GM19467 (cell line): Measurements from ENCODE around the gene CANT1.

Experiments
- ATAC-seq: cut with Tn5 transposase; IDR thresholded peaks from one replicate; pipeline ENCODE4 v1.9.1; 2021; ENCODE audit warnings: mild to moderate bottlenecking, moderate library complexity; ENCODE audit not compliant: unreplicated experiment

The CANT1 gene

DNA sequence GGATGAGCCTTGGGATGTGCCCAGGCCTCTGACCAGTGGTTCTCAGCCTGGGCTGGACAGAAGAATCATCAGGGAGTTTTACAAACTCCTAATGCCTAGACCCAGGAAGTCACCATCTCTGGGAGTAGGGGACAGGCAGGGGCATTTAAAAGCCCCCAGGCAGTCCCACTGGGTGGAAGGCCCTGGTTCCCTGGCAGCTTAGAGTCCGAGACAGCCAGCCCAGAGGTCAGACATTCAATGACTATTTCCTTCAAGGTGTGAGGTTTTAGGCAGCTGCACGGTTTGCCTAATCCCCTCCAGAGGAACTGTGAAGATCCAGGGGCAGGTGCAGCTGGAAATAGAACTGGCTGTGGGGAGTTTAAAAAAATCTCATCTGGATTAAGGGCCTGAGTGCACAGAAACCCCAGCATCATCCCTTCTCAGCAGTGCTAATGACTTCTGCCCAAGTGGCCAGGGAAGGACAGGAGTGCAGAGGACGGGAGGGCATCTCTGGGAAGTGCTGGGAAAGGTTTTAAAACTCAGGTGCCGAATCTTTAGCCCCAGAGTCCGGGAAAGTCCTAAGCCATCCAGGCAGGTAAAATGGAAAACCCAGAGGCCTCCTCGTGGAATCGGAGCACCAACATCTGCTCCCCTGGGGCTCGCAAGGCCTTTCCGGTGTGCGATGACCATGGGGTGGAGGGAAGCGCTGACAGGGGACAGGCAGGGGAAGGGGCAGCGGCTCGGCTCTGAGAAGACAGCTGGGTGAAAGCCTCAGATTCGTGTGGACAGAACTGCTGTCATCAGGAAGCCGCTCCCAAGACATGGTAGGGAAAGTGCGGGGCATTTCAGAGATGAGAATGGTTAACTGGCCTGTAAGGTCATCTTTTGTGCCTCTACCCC, 28.3 kb downstream of the CANT1 start:
- no peak for ATAC-seq

DNA sequence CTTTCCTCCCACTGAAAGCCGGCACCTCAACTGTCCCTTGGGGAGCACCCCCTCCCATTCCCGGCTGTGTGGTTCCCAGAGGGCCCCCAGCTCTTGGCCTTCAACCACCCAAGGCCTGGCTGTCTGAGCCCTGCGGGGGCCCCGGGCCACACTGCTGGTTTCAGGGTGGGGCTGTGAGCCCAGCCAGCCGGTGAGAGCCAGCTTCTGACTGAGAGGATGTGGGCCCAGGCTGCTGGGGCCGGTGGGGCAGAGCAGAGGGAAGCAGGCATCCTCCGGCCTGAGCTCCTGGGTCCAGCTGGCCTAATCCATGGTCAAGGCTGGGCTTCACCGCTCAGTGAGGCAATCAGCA, 29.0 kb downstream of the CANT1 start:
- no peak for ATAC-seq

DNA sequence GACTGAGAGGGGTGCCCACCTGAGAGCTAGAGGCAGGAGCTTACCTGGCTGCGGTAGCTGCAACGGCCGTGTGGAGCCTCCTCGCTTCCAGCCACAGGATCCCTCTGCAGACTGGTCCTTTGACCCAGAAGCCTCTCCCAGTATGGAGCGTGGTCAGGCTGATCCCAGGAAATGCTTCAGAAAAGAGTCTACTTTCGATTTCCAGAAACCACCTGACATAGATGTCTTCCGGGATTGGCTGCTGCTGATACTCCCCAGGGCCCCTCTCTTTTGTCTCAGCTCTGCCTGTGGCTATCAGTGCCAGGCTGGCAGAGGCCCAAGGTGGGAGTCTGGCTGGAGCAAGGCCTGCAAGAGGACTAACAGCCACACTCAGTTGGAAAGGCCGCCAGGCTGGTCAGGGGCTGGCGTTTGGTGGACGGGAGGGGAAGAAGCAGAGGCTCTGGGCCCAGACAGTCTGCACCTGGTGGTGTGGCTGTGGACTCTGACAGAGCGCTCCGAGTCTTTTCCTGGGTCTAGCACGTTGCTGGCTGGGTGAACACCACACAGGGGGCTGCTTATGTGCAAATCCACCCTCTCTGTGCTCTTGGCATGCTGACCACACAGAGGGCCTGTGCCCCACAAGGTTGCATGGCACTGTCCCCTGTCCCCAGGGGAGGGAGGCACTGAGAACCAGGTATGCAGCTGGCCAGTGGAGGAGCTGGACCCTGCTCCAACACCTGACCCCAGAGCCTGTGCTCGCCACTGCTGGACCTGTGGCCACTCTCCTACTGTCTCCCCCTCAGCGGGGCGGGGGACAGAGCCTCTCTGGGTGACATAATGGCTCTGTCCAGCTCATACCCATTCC, 29.6 kb downstream of the CANT1 start, which contains the start of gene LGALS3BP:
LGALS3BP (minus strand) TSS at position 144 of the 844 bp plus-strand sequence. CDS start 2,732 bp downstream, outside the sequence.
- no peak for ATAC-seq

DNA sequence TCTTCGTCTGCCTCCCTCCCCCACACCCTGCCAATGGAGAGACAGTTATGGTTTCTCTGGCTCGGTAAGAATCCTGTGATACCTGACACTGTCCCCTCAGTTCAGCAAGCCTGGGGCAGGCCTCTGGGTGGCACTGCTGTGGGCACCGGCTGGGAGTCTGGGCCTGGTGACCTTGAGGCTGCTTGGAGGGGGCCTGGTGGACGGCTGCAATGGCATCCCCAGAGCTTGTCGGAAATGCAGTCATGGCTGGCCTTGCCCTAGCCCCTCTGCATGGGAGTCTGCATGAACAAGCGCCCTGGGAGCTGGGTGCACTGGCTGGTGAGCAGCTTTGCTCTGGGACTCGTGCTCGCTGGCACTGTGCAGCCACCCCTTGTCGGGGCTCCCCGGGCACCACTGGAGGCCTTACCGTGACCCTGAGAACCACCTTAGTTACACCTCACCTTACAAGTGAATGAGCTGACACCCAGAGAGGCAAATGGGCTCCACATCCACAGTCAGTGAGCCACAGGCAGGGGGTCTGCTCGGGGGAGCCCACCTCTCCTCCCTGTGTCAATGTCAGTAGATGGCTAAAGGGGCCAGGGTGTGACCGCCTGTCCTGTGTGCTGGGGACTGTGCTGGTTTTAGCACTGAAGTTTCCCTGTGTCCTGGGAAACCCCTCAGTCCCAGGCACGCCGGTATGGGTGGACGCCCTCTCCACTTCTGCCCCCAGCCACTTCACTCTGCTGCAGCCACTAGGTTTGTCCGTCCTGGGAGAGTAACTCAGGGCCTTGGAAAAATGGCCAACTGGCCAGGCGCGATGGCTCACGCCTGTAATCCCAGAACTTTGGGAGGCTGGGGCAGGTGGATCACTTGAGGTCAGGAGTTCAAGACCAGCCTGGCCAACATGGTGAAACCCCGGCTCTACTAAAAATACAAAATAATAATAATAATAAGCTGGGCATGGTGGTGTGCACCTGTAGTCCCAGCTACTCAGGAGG, 31.3 kb downstream of the CANT1 start:
- no peak for ATAC-seq

DNA sequence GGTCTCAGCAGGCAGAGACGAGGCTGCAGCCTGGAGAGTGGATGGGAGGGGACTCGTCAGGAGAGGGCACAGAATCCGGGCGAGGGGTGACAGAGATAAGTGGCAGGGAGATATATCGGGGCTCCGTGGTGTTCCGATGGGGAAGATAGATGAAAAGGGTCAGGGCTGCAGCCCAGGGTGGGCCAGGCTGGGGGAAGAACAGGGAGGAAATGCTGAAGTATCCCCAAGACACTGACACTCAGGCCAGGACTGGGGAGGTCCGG, 32.0 kb downstream of the CANT1 start:
- no peak for ATAC-seq

DNA sequence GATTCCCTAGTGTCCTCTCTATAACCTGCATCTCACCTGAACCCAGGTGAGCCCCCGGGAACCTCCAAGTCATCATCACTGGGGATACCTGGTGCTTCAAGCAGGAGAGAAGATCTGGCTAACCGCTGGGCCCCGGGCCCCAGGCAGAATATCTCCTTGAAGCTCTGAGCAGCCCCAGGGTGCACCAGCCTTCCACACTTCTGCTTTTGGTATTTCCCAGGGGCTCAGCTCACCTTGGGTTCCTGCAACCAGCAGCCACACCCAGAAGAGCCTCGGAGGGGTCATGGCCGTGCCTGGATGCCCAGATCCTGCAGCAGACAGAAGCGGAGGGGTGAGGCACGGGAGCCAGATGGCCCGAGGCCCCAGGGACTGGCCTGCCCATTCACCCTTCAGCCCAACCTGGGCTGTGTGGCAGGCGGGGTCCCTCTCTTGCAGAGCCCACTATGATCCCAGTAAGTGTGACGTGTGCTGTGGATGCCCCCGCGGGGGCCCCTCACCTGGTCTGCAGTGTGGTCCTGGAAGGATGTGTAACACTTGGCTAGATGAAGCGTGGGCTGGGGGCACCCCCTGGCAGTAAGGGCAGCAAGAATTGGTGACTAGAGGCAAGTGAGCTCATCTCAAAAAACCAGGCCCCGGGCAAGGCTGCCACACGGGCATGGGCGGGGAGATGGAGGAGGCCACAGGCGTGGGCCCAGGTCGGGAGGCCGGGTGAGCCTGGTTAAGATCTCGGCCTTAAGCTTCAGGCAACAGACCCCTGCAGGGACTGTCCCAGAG, 32.5 kb downstream of the CANT1 start:
- no peak for ATAC-seq

DNA sequence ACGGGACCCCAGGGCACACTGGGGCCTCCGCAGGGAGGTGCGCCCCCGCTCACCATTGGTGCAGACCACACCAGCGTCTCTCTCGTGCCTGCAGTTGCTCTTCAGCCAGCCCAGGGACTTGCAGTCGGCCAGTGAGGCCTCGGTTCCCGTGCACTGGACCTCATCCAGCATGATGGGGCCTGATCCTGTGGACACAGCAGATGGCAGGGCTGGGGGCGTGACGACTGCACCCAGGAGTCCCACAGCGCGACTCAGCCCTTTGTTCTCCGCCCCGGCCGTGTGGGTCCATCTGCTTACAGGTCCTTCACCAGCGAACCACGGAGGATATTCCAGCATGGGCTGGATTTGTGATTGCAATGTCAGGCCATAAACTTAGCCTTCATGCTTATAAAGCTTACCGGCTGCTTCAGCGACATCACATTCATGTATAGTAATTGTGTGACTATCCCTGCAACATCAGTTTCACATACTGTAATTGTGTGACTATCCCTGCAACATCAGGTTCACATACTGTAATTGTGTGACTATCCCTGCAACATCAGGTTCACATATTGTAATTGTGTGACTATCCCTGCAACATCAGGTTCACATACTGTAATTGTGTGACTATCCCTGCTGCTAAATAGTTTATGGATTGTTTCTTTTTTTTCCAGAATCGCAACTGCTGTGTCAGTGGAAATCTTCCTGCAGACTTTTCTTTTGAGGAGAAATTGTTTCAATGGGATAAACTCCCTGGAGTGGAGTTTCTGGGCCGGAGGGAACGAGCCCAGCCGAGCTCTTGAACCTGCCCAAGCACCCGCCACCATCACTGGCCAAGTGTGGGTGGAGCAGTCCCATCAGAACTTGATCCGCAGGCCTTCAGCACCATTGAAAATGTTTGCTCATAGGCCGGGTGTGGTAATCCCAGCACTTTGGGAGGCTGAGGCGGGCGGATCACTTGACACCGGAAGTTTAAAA, 34.7 kb downstream of the CANT1 start:
- no peak for ATAC-seq

DNA sequence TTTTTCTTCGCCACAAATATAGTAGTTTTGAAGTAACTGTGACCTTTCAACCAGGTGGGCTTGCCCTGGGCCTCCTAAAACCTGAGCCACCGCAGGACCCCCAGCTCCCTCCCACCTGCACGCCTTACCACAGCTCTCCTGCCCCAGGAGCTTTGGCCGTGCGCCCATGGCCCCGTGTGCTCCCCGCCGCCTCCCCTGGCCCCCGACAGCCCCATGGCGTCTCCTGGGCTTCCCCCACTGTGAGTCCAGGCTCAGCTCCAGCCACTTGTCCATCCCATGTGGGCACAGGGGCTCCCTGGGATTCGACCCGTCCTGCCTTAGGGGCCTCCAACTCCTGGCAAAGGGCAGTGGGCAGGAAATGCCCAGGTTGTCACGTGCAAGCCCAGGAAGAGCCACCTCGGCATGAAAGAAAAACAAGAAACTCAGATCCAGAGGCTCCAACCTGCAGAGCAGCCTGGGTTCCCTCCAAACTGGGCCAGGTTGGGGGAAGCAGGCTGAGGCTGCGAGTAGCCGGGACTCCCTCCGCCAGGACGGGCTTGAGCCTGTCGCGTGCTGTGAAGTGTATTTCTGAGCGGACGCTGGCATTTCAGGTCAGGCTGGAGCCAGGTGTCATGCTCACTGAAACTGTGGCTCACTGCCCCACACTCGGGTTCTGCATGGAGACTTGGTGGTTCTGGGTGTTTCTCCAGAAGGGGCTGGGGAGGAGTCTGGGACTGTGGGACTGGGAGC, 35.6 kb downstream of the CANT1 start:
- no peak for ATAC-seq

DNA sequence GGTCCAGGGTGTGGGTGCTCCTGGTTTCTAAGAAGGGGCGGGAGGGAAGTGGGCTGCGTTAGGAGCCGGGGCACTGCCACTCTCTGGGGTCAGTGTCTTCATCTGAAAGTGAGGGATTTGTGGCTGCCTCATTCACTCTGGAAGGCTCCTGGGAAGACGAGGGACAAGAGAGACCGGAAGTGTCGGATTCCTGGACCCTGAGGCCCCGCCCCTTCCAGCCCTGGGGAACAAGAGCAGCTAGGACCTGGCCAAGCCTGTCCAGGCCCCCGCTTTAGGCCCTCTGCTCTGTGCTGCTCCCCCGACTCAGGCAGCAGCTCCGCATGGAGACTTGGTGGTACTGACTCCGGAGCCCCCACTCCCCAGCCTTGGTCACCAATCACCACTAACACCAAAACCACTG, 36.4 kb downstream of the CANT1 start:
- ATAC-seq, result no peak

DNA sequence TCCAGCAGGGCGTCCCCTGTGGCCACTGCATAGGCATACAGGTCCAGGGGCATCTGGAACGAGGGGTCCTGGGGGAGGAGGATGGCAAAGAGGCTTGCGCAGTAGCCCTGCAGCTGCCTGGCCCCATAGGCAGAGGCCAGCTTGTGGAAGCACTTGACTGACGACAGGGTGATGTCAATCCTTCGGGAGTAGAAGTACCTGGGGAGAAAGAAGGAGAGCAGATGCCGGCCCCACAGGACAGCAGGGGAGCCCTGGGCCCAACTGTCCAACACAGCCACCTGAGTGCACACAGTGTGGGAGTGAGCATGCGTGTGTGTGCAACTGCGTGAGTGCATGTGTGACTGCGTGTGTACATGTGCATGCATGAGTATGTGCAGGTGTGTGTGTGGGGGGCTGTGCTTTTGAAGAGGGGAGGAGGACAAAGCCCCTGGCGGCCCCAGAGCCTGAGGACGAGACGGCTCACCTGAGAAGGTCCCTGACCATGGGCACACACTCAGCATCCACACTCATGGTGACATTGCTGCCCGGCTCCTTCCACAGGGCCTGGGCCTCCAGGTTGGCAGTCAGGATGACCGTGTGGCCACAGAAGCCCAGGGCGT, 37.0 kb downstream of the CANT1 start:
- no peak for ATAC-seq

DNA sequence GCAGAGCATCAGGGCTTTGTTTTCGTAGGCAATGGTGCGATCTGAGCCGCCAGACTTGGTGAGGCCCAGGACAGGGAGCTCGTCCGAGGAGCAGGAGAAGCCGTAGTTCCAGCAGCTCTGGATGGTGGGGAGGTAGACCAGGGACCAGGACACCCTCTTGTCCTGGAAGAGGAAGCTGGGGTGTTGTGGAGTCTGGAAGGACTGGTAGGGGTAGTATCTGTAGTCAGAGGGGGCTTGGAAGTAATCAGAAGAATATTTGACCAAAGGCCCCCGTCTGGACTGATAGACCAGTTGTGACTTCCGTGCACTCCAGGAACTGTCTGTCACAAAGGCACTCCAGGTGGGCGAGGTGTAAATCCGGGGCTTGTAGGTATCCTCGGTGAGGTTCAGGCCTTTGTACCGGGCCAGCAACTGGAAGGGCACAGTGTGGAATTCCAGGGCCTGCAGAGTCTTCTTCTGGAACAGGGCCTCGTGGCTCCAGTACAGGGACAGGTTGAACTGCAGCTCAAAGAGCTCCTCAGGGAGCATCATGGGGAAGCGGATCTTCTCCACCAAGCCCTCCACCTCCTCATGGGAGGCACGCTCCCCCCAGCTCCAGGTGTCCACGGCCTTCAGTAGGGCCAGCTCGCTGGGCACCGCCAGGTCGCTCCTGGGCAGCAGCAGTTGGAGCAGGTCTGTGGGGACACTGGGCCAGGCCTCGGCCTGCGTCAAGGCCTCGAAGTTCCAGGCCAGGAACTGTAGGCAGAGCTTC, 37.6 kb downstream of the CANT1 start:
- ATAC-seq, result no peak

DNA sequence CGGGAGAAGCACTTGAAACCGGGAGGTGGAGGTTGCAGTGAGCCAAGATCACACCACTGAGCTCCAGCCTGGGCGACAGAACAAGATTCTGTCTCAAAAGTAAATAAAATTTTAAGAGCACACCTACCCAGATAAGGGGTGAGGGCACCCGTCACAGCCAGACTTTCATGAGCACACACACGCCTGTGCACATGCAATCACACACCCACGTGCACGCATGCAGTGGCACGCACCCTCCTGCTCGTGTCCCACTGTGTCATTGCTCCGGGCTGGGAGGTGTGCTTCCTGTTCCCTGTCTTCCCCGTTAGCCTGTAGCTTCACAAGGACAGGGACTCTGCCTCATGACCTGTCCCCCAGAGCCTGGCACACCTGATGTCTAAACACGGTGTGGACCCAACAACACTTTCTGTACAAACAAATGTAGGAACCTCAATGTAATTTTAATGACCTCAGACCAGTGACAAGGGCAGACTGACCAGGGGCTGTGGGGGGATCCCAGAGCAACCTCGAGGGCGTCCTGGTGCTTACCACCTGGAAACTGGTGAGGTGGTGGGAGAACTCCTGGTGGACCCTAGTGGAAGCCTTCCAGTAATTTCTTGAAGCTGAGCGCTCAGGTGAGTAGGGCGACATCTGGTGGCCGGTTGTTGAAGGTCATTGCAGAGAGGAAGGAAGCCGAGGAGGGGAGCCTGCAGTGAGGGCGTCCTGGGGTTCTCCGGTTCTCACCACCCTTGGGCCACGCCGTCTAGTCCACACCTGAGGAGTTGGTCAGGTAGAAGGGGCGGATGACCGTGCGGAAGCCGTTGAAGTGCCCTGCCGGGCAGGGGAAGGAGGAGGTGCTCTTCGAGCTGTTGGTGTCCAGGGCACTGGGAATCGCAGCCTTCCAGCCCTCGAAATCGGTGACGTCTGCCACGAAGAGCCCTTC, 38.5 kb downstream of the CANT1 start:
- ATAC-seq, result no peak

DNA sequence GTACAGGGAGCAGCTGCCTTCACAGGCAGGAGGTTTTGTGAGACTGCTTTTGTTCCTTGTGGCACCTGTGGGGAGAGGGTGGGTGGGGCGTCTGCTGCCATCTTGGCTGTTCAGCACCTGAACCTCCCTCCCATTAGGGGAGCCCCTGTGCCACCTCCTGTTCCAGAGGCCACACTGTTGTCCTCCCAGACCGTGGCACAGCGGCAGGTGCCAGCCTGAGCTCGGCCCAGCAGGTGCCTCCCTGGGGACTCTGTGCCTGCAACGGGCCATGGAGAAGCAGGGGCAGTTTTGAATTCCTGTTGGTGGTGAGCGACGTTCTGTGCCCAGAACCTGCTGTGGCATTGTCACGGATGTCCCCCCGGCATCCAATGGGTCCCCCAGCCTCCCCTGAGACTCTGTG, 39.7 kb downstream of the CANT1 start:
- ATAC-seq, result no peak

DNA sequence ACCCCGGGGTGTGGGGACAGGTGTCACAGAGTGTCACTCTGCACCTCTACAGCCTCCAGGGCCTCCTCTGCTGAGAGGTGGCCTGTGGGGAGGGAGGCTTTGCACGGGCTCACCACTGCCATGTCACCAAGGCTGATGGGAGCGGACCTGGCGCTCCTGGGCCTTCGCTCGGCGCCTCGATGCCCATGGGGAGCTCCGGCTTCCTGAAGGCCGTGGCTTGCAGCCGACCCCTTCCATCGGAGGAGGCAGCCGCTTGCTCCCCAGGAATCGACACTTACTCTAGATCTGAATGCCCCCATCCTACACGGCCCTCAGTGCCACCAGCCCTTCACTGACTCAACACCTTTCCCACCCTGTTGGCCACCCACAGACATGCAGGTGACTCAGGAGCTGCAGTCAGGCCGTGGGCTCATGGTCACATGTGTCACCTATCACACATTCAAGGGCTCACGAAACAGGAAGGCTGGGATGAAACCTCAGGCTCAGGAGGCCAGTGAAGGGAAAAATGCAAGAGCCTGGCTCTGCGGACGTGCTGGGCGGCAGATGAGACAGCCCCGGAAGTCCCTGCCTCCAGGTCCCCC, 41.7 kb downstream of the CANT1 start:
- ATAC-seq, result no peak

DNA sequence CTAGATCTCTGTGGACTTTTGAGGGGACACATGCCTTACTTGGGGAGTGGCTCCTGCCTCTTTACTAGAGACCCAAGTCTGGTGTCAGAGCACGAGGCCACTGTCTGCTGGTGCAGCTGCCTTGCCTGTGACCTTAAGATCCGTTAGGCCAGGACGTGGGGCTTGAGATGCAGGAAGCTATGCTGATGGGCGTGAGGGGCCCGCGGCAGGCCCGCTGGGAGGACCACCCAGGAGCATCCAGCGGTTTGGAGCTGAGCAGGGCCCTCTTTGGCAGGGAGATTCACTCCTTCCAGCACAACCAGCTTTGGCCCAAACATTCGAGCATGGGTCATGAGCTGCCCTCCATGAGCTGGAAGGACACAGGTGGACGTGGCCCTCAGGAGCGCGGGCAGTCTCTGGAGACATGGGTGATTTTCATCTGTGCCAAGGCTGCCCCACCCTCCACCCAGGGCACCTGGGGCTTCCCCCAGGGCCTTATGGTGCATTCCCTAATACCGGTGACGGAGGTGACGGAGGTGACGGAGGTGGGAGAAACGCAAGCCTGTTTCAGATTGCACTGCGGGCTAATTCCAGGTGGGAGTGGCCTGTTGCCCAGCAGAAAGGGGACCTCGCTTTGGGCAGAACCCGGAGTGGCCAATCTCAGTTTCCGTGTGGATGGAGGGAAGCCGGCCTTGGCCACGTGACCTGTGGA, 42.5 kb downstream of the CANT1 start:
- no peak for ATAC-seq
